Limb (tissue), 2 donors: Measurements from ENCODE around the gene DNAI1.
"Not testable (repeated sequence)": the region's sequence is repeated elsewhere in the genome, so short reads cannot be mapped to it uniquely, and the experiment has no call there.

Experiments used
- DNase-seq, 2 donors: peaks; one replicate each; pipeline ENCODE4 v3.0.0-alpha.2; 2016; ENCODE audit errors: extremely low spot score in 2 of 2

Gene DNAI1

DNA sequence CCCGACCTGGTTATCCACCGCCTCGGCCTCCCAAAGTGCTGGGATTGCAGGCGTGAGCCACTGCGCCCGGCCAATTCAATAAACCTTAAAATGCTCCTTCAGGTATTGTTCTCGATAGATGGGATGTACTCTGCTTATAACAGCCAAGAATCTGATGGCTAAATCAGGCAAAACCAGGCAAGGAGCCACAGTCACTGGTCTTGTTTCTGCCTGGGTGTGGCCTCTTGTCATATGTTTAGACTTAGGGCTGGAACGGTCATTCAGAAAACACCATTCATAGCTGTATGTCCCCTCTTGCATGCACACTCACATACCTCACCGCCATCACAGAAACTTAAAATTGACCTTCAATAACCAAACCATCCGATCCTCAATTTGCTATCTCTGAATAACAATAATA, 8.0 kb upstream of the DNAI1 start:
- DNase-seq, result no peak

DNA sequence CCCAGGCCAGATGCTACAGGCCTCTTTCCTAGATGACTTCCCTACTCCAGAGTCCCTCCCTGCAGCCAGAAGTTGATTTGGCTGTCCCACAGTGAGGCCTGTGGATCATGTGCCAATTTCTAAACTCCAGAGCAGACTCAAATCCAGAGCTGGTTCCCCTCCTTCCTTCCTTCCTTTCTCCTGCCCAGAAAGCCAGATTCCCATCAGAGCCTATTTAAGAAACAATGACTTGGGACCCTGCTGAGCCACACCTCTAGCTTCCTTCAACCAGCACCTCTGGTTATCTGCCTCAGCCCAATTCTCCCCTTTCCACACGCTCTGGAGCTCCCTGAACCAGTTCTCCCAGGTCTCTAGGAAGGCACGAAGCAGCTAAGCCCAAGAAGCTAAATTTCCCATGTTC, 7.5 kb upstream of the DNAI1 start:
- DNase-seq, result no peak

DNA sequence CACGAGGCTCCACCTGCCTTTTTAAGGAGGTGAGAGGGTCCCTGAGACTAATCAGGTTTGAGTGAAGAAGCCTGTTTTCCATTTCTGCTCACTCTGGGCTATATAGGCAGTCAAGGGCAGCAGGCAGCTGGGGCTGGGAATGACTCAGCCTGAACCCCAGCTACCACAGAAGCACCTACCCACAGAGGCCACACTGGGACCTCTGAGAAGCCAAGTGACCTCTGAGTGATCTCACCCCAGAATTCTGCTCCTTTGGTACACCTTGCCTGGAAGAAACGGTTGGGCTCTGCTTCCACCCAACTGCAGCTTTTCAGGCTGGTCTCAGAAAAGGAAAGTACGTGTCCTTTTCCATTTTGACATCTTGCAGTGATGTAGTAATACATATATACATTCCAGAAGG, 7.1 kb upstream of the DNAI1 start:
- no peak for DNase-seq

DNA sequence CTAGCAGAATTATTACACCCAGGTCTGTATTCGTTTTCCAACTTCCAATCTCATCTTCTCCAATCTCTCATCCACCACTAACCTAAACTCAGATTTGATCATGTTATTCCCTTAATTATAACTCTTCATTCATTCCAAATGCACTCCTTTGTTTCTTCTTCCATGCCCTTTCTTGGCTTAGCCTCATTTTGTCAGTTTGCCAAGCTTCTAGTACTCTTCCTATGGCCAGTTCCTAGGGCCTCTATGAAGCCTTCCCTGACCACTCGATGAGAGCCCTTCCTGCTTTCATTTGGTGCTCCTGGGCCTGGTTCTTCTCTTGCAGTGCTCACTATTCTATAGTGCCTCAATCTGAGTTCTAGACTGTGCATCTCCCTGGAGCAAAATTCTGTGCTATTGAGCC, 6.0 kb upstream of the DNAI1 start:
- DNase-seq, result no peak

DNA sequence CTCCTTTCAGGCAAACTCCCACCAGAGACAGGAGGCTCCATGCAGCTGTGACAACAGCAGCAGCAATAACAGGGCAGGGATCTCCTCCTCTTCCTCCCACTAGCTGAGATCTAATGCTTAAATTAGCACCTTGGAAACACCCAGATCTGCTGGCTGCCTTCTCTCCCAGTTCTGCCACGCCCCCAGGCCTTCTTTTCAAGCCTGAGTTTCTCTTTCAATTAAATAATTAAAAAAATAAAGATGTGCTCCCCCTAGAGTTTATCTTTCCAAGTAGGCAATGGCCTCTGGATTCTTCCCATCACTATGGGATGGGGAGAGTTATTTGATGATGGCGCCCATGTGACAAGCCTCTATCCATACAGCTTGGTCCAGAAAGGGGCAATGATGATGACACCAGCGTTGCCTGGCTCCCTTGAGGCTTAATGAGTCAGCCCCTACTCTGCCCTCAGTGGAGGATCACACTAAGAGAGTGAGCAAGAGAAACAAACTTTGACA, 4.0 kb upstream of the DNAI1 start:
- DNase-seq, result no peak

DNA sequence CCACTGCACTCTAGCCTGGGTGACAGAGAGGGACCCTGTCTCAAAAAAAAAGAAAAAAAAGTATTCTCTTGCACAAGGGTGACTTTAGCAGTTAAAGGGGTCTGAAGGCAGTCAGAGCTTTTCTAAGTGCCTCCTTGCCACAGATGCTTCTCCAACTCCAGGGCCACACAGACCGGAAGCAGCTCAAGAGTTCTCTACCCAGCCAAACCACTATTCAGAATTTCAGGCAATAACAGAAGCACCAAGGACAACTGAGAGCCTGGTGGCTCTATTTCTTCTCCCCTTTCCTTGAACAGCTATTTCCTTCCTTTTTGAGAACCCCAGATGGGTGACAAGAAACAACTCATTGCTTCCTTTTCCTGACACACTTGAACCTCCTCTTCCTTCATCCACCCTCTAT, 2.5 kb upstream of the DNAI1 start:
- DNase-seq, result no peak

DNA sequence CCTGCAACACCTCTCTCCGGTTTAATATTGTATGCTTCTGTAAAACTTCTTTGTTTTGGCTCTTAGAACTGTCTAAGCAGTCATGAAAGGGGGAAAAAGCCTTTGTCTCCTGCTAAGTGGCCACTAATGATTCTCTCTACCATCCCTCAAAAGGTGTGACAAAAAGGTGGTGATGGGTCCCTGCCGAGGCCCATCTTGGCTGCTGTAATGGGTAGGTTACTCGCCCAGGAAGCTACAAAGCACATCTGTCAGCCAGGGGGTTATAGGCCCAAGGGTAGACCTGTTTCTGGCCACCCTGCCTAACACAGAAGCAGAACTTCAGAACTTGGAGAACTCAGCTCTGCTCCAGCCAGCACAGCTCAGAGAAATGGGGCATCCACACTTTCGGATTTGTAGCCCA, 1.9 kb upstream of the DNAI1 start:
- no peak for DNase-seq

DNA sequence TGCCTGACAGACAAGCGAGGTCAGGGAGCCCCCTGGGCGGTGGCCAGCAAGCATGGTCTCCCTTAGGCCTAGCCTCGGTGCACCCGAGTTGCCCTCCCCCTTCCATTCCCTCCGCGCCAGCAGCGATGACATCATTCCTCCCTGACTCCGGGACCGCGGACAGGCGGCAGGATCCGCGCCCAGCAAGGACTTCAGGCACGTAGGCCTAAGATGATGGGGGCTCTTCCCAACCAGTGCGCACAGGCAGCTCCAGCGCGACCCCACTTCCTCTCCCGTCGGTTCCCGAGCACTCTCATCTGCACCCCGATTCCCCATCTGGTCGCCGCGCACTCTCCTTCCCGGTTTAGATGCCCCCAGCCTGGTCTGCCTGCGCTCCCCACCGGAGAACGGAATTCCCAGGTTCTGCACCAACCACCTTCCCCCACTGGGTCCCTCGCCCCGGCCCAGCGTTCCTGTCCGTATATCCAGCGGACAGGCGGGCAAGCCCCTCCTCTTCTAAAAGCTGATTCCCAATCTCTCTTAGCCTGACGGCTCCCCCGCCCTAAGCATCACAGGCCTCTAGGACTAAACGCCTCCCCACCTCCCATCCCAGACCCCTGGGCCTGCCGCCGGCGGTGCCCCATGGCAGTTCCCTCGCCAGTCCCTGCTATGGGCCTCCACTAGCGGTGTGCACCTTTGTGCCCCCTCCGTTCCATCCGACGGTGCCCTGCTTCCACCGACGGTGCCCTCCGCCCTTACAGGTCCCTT, 1.2 kb upstream of the DNAI1 start:
- DNase-seq, result peak in 1 of 2 donors; percentile 70

DNA sequence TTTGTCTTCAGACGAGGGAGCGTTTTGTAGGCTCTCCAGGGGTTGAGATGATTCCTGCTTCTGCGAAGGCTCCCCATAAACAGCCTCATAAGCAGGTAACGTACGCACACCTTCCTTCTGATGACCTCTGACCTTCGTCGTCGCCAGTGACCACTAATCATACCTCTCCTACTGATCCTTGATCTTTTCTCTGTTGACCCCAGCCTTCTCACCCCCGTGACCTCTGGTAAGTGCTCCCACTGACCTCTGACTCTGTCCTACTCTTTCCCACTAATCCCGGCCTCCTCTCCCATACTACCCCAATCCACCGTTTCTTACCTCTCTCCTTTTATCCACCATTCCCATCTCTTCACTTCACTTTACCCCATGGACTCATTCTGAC, 345 bp downstream of the DNAI1 start:
- no peak for DNase-seq

DNA sequence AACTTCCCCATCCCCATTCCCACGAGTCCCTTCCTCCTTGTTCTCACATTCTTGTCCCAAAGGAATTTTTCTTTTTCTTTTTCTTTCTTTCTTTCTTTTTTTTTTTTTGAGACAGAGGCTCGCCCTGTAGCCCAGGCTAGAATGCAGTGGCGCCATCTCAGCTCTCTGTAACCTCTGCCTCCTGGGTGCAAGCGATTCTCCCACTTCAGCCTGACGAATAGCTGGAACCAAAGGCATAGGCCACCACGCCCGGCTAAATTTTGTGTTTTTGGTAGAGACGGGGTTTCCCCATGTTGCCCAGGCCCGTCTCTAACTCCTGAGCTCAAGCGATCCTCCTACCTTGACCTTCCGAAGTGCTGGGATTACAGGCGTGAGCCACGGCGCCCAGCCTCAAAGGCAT, 751 bp downstream of the DNAI1 start:
- DNase-seq, result no peak

DNA sequence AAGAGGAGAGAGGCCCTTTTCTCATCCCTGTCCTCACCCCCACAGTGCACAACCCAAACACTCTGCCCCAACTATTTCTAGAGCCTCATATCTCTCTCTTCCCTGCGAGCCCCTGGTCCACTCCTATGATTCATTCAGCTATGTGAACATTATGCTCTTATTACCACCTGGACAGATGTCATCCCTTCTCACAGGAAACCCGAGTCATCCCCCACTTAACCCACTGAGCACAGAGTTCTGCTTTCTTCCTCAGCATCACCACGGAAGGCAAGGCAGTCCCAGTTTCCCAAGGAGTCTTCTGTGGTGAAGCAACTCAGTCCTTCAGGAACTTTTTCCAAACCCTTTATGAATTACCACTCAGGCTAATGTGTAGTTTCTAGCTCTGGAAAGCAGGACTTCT, 1.3 kb downstream of the DNAI1 start:
- DNase-seq, result no peak

DNA sequence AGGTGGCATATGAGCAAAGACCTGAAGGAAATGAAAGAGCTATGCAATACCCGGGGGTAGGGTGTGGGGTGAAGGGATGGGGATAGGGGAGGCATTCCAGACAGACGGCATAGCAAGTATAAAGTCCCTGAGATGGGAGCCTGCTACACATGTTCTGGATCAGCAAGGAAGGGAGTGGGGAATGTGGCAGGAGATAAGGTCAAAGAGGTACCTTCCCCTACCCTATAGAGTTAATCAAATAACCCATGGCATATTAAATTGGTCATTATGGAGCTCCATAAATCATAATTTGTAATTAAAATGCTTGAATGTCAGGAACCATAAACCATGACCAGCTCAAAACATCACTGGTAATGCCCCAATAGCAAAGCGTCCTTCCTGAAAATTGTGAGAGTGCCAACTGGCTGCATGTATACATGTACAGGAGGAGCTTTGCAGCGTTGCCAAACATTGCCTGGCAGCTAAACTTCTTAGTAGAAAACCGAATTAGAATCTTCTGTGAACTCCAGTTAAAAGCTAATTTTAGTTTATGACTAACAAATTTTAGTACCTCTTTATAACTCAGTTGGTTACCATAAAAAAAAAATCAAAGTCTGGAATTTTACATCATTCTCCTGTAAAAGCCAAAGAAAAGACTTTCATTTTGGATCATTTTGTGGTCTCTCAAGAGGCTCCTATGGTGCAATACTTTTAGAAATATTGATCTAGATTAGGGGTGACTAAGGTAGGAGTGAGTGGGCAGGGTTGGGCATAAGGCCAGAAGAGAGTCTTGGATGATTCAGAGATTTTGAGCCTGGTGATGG, 4.7 kb downstream of the DNAI1 start:
- DNase-seq, result no peak

DNA sequence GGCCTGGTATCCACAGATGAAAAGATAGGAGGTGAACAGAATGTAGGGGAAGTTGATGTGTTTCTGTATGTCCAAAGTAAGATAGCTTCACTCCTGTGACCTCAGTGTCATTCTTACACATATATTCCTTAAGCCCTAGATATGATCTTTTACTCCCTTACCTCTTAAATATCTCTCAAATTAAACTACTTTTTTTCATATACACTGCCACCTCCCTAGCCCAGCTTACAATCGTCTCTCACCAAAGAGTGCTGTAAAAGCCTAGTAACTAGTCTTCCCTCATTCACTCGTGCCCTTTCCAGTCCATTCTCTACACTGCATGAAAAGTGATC, 5.3 kb downstream of the DNAI1 start:
- DNase-seq, result no peak

DNA sequence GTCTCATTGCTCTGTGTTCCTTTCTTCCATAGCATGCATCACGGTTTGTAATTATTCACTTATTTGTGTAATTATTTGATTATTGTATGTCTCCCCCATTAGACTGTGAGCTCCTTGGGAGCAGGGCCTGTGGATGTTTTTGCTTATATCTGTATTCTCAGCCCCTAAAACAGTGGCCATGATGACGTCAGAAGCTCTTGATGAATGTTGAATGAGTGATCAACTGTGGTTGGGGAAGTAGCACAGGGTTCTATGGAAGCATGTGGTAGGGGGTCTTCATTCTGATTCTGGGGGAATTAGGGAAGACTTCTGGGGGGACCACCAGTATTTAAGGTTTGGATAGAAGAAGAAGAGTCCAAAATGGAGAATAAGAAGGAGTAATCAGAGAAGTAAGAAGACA, 6.0 kb downstream of the DNAI1 start:
- DNase-seq, result no peak

DNA sequence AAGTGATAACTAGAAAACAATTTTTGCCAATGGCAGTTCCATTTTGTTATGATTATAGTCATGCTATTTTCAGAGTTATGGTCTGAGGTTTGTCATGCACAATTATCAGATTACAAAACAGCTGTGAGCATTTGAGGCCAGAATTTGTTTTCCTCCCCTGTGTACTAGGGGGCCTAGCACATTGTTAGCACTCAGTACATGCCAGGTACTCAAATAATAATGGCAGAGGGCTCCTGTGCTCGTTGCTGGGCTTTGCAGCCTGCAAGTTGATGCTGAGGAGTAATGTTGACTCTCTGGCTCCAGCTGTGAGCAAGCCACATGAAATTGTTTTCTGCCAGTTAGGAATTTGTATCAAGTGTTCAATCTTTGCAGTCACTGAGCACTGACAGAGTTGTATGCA, 6.9 kb downstream of the DNAI1 start:
- DNase-seq, result no peak

DNA sequence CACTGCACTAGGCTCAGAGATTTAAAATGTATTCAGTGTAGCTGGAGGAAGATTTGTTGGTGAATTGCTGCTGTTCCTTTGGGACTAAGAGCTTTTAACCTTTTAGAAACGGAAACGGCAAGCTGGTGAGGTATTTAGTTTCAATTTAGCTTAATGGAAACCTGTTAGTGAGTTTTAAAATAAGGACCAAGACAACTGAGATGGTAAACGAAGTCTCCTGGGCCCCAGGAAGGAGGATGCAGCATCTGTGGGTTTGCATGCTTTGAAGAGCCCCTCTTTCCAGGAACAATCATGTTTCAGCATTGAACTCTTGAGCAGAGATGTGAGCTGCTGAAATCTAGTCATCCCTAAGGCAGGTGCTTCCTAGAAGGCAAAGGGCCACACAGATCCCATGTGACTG, 16.5 kb downstream of the DNAI1 start:
- no peak for DNase-seq

DNA sequence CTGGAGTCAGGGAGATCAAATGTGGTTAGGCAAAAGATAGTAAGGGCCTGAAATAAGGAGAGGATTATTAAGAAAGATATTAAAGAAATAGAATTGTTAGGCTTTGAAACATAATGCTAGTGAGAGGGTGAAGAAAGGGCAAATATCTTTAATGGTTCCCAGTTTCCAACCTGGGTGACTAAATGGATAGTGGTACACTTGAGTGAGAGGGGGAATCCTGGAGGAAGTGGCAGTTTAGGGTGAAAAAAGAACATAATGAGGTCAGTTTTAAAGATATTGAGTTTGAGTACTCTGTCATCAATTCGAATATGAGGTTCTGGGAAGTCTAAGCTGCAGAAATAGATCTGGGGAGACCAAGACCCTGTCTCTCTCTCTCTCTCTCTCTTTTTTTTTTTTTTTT, 18.9 kb downstream of the DNAI1 start:
- no peak for DNase-seq

DNA sequence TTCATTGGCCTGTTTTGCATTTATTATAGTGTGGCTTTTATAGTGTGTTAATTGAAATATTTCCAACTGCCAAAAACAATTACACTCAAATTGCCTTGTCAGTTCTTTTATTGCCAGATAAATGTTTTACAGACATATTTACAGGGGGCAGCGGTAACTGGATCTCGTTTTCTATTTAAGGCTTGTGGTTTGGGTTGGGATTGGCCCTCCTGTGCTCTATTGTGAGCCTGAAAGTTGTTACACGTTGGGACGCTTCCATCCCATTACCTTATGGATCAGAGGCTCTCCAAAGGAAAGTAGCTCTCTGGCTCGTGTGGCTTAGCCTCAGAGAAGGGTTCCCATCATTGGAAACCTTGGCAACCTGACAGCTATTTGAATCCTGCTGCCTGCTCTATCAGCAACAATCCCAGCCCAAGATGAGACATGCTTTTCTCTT, 20.8 kb downstream of the DNAI1 start:
- DNase-seq, result no peak

DNA sequence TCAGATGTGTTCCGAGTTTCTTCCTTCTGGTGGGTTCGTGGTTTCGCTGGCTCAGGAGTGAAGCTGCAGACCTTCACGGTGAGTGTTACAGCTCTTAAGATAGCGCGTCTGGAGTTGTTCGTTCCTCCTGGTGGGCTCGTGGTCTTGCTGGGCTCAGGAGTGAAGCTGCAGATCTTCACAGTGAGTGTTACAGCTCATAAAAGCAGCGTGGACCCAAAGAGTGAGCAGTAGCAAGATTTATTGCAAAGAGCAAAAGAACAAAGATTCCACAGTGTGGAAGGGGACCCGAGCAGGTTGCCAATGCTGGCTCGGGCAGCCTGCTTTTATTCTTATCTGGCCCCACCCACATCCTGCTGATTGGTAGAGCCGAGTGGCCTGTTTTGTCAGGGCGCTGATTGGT, 23.0 kb downstream of the DNAI1 start:
- not testable (repeated sequence) for DNase-seq

DNA sequence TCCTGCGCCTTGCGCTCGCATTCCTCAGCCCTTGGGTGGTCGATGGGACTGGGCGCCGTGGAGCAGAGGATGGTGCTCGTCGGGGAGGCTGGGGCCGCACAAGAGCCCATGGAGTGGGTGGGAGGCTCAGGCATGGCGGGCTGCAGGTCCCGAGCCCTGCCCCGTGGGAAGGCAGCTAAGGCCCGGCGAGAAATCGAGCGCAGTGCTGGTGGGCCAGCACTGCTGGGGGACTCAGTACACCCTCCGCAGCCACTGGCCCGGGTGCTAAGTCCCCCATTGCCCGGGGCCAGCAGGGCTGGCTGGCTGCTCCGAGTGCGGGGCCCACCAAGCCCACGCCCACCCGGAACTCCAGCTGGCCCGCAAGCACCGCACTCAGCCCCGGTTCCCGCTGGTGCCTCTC, 24.1 kb downstream of the DNAI1 start:
- DNase-seq, result not testable (repeated sequence)

DNA sequence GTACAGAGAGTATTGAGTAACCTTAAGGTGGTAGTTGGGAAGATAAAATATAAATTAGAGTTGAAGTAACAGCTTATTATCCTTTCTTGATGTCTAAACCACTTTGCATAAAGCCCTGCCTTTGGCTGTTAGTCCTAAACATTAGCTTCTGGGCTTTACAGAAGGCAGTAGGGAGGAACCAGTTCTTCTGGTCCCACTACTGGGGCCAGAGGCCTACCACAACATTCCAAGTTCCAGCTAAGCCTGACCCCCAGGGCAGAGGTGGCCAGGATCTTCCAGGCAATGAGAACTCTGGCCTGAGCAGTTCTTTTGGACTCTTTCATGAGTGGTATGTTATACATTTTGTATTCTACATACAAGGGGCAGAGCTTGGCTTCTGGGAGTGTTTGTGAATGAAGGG, 26.1 kb downstream of the DNAI1 start:
- no peak for DNase-seq

DNA sequence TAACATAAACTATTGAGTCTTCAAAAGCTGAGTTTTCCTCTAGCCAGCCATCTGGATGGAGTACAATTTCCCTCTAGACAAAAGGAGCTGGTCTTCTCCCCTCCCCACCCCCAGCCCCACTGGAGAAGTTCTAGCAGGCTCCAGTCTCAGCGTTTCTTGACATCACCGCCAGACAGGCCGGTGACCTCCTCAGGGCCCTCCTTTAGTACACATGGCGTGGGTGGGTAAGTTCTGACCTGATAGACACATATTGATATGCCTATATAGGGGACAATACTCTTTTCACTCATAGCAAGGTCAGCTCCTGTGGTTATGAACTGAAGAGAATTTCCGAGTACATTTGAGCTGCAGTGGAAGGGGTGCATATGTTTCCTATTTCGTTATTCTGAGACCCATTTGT, 27.2 kb downstream of the DNAI1 start:
- no peak for DNase-seq

DNA sequence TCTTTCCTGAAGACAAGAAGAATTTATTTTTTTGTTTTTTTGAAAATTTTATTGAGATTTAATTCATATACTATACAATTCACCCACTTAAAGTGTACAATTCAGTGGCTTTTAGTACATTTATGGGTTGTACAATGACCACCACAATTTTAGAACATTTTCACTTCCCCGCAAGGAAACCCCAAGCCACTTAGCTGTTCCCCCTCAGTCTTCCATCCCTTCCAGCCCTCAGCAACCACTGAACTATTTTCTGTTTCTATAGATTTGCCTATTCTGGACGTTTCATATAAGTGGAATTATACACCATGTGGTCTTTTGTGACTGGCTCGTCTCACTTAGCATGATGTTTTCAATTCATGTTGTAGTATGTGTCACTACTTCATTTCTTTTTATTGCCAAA, 28.0 kb downstream of the DNAI1 start:
- DNase-seq, result no peak
